ENCODE measurements around the gene CLDN25.
A peak's percentile ranks its signal among the peaks of the same experiment; 100 is the strongest.

Gene CLDN25

GRCh38 chr11:113764527-113765219 lies 14.9 kb upstream of the CLDN25 start:
- Histone ChIP-seq H3K27ac (replicated peaks) (no peak overlapping the region), H3K27me3 (ENCODE audit: insufficient read depth, poor library complexity, severe bottlenecking) (no peaks in the 10 kb centered on the region), H3K4me3 (replicated peaks; ENCODE audit: insufficient read depth, low read length) (no peak overlapping the region)
- TF ChIP-seq SPI1 (IDR thresholded peaks at IDR 0.05; ENCODE audit: borderline replicate concordance, low read depth) = no peak
- TF ChIP-seq GABPA (IDR thresholded peaks at IDR 0.05; ENCODE audit: low read depth) = no peak
- no peak for TF ChIP-seq REST (IDR thresholded peaks at IDR 0.05; ENCODE audit: insufficient replicate concordance, low read depth)
- no peak for TF ChIP-seq CTCF (IDR thresholded peaks at IDR 0.05; ENCODE audit: insufficient read depth, low read length)
- TF ChIP-seq POLR2AphosphoS5 (IDR thresholded peaks at IDR 0.05; ENCODE audit: low read depth) = no peak
- DNase-seq (ENCODE audit: low read depth in 1 of 2, low spot score in 1 of 2) = peak in 1 of 2 experiments; percentile 1

GRCh38 chr11:113771964-113772363 lies 7.6 kb upstream of the CLDN25 start:
- H3K4me3 ChIP-seq (replicated peaks; ENCODE audit: insufficient read depth, low read length) = no peak overlapping the region
- H3K27ac ChIP-seq (replicated peaks) = no peak overlapping the region

More at GRCh38 chr11:113771964-113772363, 7.6 kb upstream of the CLDN25 start:
- no peak for TF ChIP-seq SPI1 (IDR thresholded peaks at IDR 0.05; ENCODE audit: borderline replicate concordance, low read depth)
- TF ChIP-seq GABPA (IDR thresholded peaks at IDR 0.05; ENCODE audit: low read depth) = no peak
- no peak for TF ChIP-seq CTCF (IDR thresholded peaks at IDR 0.05; ENCODE audit: insufficient read depth, low read length)
- no peak for TF ChIP-seq POLR2AphosphoS5 (IDR thresholded peaks at IDR 0.05; ENCODE audit: low read depth)
- no peak for TF ChIP-seq REST (IDR thresholded peaks at IDR 0.05; ENCODE audit: insufficient replicate concordance, low read depth)
- no peaks in the 10 kb centered on the region for H3K27me3 ChIP-seq (ENCODE audit: insufficient read depth, poor library complexity, severe bottlenecking)
- DNase-seq (ENCODE audit: low read depth in 1 of 2, low spot score in 1 of 2) = no peak

Data from HL-60 (cell line).